ENCODE measurements around the gene ORM2.
"Not testable (repeated sequence)": the region's sequence is repeated elsewhere in the genome, so short reads cannot be mapped to it uniquely, and the experiment has no call there.

ORM2 gene

GRCh38 chr9:114314881-114315722 is 14.6 kb upstream of the ORM2 start:
- DNase-seq: no peak

GRCh38 chr9:114315723-114316363 is 13.8 kb upstream of the ORM2 start:
- no peak for DNase-seq

GRCh38 chr9:114316605-114317230 is 13.0 kb upstream of the ORM2 start:
- DNase-seq: no peak

GRCh38 chr9:114317665-114318357 is 11.9 kb upstream of the ORM2 start:
- DNase-seq: peak in 1 of 2 experiments; percentile 16

DNA sequence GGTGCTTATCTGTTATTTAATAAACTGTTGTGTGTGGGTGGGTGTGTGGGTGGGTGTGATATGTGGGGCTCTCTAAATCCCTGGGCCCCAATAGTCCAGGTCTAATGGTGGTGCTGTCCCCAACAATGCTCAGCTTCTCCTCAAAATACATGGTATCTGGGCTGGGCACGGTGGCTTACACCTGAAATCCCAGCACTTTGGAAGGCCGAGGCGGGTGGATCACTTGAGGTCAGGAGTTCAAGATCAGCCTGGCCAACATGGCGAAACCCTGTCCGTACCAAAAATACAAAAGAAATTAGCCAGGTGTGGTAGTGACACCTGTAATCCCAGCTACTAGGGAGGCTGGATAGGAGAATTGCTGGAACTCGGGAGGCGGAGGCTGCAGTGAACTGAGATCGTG is 11.3 kb upstream of the ORM2 start:
- DNase-seq: no peak

DNA sequence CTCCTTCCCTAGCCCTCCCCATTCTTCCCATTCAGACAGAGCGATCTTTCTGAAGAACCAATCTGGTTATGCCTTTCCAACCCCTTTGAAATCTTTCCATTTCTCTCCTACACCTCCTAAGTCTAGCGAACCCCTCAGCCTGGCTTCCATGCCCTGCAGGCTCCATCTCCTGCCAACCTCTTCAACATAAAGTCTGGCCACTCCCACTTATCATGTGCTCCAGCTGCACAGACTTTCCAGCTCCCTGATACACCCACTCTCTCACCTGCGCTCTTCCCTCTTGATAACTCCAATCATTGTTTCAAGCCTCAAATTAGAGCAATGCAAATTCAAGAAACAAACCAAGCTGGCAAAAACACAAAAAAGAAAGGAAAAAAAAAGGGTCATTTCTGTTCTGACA is 10.5 kb upstream of the ORM2 start:
- DNase-seq: no peak

DNA sequence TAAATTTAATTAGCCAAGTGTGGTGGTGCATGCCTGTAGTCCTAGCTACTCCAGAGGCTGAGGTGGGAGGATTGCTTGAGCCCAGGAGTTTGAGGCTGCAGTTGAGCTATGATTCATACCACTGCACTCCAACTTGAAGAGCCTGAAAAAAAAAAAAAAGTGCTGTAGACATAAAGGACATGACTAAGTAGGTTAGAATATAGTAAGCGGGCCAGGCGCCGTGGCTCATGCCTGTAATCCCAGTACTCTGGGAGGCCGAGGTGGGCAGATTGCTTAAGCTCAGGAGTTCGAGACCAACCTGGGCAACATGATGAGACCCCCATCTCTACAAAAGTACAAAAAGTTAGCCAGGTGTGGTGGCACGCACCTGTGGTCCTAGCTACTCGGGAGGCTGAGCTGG is 9.0 kb upstream of the ORM2 start:
- not testable (repeated sequence) for DNase-seq

DNA sequence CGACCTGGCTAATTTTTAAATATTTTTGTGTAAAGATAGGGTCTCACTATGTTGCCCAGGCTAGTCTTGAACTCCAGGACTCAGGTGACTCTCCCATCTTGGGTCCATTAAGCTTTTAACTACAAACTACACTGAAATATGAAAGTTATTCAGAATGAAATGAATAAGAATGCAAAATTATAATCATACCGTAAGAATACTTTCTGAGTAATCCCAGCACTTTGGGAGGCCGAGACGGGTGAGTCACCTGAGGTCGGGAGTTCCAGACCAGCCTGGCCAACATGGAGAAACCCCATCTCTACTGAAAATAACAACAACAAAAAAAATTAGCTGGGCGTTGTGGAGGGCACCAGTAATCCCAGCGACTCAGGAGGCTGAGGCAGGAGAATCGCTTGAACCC is 7.9 kb upstream of the ORM2 start:
- DNase-seq: no peak

GRCh38 chr9:114322160-114322818 is 7.4 kb upstream of the ORM2 start:
- DNase-seq: not testable (repeated sequence)

DNA sequence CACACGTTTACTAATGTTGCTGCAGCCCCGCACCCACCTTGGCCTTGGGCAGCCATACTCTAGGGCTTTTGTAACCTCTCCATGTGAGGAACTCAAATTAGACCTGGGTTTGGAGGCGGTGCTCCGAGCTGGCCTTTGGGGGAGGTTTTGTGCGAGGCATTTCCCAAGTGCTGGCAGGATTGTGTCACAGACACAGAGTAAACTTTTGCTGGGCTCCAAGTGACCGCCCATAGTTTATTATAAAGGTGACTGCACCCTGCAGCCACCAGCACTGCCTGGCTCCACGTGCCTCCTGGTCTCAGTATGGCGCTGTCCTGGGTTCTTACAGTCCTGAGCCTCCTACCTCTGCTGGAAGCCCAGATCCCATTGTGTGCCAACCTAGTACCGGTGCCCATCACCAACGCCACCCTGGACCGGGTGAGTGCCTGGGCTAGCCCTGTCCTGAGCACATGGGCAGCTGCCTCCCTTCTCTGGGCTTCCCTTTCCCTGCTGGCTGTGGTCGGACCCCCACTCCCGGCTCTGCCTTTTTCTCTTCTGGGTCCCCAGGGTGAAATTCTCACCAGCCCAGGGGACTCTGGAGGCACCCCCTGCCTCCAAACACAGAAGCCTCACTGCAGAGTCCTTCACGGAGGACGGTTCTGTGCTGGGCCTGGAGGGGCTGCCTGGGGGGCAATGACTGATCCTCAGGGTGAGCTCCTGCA is 6.7 kb upstream of the ORM2 start, which contains the start of gene ORM1:
TSS of gene ORM1 (plus strand) at position 268 of the 701 bp plus-strand sequence. CDS start at position 304, 36 bp downstream.
- DNase-seq: not testable (repeated sequence)

DNA sequence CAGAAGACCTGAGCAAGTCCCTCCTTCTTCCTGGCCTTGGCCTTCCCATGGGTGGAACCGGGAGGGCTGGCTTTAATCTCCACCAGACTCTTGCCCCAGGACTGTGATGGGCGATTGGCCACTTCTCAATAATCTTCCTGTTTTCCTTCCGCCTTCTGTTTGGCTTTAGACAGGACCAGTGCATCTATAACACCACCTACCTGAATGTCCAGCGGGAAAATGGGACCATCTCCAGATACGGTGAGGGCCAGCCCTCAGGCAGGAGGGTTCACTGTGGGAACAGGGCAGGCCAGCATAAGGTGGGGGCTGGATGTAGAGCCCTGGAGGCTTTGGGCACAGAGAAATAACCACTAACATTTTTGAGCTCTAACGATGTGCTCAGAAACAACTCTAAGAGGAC is 5.8 kb upstream of the ORM2 start:
- not testable (repeated sequence) for DNase-seq

DNA sequence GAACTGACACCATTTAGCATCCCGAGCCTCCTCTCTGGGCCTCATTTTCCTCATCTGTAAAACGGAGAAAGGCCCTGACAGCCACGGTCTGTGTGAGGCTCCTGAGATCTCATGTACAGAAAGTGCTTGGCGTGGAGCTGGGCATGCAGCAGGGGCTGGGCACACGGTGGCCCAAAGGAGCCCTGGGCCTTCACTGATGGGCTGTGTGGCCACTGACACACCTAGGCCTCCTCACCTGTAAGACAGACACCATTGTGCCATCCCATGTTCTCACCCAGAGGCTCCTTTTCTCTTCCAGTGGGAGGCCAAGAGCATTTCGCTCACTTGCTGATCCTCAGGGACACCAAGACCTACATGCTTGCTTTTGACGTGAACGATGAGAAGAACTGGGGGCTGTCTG is 5.2 kb upstream of the ORM2 start:
- no peak for DNase-seq

- not testable (repeated sequence) for DNase-seq
These were observed 4.7 kb upstream of the ORM2 start for GRCh38 chr9:114324965-114325364.

GRCh38 chr9:114325684-114326254 is 3.9 kb upstream of the ORM2 start:
- not testable (repeated sequence) for DNase-seq

GRCh38 chr9:114327749-114328148 is 1.9 kb upstream of the ORM2 start:
- no peak for DNase-seq

- not testable (repeated sequence) for DNase-seq
These were observed 1.3 kb upstream of the ORM2 start for GRCh38 chr9:114328357-114328820.

DNA sequence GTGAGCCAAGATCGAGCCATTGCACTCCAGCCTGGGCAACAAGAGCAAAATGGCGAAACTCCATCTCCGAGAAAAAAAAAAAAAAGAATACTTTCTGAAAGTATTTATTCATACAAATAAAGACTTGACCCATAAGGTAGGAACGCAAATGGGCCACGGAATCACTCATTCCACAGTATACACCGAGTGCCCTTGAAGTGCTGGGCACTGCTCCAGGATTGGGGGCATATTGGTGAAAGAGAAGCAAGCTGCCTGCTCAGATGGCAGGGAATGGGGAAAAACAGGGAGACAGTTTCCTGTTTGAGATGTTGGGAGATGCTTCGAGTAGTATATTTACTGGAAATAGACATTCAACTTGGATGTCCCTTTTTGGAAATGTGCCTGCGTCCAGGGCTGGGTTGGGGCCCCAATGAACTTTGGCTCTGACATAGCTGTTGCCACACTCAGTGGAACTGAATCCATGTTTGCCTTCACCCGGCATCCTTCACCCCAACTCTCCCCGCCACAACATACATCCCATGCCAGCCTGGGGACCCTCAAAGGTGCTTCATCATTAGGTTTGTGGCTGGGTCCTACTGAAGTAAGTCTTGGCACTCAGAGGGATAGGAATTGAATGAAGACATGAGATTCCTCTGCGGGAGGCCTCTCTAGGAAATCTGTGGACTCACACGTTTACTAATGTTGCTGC is 588 bp upstream of the ORM2 start:
- DNase-seq: not testable (repeated sequence)

- no peak for DNase-seq
These were observed 967 bp downstream of the ORM2 start for GRCh38 chr9:114330636-114331035.

DNA sequence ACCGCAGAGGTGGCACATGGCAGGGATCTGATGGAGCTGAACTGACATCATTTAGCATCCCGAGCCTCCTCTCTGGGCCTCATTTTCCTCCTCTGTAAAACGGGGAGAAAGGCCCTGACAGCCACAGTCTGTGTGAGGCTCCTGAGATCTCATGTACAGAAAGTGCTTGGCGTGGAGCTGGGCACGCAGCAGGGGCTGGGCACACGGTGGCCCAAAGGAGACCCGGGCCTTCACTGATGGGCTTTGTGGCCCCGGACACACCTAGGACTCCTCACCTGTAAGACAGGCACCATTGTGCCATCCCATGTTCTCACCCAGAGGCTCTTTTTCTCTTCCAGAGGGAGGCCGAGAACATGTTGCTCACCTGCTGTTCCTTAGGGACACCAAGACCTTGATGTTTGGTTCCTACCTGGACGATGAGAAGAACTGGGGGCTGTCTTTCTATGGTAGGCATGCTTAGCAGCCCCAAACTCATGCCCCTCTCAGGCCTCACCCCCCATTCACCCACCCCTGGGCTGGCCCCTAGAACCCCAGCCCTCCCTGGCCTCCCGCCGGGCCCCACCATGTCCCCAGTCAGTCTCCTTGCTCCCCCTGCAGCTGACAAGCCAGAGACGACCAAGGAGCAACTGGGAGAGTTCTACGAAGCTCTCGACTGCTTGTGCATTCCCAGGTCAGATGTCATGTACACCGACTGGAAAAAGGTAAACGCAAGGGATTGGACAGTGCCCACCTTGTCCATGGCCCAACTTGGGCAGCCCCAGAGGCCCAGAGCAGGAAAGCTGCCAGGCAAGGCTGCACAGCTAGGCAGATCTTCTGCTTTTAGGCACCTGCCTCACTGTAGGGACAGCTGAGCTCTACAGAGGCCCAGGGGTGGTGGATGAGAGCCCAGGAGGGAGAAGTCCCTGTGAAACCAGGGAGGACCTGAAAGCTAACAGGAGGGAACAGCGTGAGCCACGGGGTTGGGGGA is 1.8 kb downstream of the ORM2 start:
- not testable (repeated sequence) for DNase-seq

Data from NCI-H1930 (cell line).